ENCODE results near the gene ATP6V1B1.

ATP6V1B1 gene

DNA sequence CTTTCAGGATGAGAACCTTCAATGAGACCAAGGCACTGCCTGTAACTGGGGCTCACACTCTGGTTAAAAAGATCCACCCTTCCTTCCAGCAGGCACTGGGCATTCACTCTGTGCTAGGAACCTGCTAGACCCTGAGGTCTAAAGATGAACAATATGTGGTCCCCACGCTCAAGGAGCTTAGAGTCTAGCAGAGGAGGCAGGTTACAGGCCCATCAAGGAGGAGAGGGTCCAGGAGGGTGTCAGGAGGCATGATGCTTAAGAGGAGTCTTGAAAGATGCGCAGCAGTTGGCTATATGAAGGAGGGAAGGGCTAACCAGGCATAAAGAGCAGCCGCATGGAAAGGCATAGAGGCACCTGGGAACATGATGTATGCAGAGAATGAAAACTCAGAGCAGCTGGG is 47.3 kb downstream of the ATP6V1B1 start:
- no peak overlapping the region for H3K27ac ChIP-seq
- no peak overlapping the region for H3K4me3 ChIP-seq

GRCh38 chr2:70983506-70984227 is 48.0 kb downstream of the ATP6V1B1 start:
- no peak overlapping the region for H3K4me3 ChIP-seq
- H3K27ac ChIP-seq = no peak overlapping the region

DNA sequence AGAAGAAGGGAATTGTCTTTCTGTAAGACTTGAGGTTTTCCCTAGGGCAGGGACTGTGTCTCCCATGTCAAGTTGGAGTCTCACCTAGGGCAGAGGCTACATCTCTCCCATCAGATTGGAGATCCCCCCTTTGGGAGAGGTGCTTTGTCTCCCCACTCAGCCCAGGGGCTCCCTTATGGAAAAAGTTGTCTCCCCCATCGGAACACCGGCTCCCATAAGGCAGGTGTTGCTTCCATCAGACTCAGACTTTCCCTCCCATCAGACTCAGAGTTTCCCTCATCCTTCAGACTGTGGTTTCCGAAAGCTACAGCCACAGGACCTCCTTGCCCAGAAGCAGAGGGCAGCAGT is 48.5 kb downstream of the ATP6V1B1 start:
- H3K4me3 ChIP-seq = no peak overlapping the region
- H3K27ac ChIP-seq = no peak overlapping the region

DNA sequence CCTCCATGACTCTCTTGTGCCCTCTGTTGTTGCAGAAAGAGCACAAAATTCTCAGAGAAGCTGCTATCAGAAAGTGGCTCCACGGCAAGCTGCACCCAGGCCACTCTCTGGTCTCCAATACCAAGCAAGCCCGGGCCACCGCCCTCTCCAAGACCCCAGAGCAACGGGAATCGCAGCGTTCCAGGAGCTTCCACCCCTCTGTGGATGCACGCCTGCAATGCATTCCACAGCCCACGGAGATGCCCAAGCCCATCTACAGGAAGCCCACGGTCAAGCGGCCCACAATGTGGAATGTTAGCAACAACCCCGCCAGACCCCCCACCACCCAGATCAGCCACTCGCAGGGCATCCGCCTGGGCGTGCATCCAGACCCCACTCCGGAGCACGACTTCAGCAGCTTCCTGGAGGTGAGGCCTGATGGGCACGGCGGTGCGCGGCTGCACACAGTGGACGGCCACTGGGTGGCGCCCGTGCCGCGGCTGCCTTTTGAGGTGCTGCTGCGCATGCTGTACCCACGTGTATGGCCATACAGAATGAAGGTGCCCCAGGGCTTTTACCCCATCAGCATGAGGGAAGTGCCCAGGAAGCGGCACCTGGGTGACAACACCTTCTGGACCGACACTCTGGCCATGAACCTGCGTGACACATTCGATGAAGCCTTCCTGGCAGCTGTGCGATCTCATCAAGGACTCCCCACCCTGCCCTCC is 49.0 kb downstream of the ATP6V1B1 start:
- H3K27ac ChIP-seq = no peak overlapping the region
- no peak overlapping the region for H3K4me3 ChIP-seq

- no peak overlapping the region for H3K4me3 ChIP-seq
- H3K27ac ChIP-seq = no peak overlapping the region
Observed at GRCh38 chr2:70985283-70985688, 49.6 kb downstream of the ATP6V1B1 start.

DNA sequence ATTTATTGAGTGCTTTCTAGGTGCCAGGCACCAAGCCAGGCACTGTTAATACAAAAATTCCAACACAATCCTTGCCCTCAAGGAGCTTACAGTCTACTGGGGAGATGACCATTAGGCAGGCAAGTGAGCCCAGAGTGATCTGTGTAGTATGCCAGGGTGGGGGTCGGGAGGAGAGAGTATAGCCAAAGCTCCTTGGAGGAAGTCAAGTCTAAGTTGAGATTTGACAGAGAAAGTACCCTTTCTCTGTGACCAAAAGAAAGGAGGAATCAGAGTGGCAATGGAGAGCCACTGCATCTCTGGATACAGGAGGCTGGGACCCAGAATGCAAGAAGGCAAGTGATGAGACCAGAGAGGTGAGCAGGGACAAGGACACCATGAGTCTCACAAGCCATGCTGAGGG is 50.3 kb downstream of the ATP6V1B1 start:
- H3K27ac ChIP-seq = no peak overlapping the region
- H3K4me3 ChIP-seq = no peak overlapping the region

DNA sequence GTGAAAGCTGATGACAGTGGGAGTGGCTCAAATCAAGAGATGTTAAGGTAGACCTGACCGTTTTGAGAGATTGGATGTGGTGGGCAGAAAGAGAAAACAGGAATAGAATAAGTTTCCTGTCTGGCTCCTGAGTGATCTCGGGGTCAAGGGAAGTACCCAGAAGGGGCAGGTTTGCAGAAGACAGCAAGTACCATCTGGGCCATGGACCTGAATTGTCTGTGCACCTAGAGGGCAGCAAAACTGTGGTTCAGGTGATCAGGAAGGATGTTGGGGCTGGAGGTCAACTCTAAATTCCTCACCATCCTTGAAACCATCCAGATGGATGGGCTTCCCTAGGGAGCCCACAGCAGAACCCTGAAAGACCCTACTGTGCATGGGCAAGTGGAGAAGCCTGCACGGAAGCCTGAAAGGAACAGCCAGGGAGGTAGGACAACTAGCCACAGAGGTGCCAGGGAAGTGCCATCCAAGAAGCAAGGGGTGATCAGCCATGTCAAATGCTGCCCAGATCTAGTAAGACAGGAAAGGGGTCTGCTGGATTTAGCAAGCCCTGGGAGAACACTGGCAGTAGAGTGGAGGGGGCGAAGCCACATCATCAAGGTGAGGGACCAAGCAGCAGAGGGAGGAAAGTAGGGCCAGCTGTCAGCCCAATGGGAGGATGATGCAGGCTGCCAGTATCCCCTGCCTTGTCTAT is 50.9 kb downstream of the ATP6V1B1 start:
- Histone ChIP-seq H3K27ac (no peak overlapping the region), H3K4me3 (no peak overlapping the region)

DNA sequence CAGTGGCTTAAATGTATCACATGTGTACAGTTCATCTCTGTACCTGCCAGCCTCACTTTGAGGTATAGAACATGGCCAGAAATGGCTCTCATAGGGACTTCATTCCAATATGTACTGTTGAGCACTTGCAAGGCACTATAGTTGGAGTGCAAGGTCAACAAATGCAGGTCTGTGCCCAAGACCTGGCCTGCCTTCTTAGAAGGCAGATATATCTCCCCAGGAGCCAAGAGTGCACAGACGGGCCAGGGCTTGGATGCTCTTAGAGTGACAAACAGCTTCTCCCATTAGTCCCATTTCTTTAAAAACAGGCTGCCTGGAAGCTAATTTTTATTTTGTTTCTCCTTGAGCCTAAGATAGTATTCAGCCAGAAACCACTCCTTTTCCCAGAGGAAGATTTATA is 51.7 kb downstream of the ATP6V1B1 start:
- Histone ChIP-seq H3K27ac (no peak overlapping the region), H3K4me3 (no peak overlapping the region)

DNA sequence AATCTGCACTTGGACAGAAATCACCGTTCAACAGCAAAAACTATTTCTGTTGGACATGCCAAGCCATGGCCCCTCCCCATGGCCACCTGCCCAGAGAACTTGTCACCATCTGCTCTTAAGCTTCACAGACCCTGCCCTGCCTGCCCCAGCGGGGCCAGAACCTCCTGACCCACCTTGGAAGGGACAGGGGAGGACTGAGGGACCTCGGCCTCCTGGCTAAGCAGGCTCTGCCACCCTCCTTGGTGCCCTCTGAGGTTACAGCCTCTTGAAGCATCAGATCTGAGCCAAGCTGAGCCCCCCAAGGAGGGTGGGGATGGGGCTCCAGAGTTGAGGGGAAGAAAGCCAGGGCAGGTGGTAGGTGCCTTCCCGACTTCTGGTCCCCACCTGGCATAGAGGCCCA is 52.5 kb downstream of the ATP6V1B1 start:
- Histone ChIP-seq H3K27ac (peak overlapping the region in 2 of 21 experiments; percentile 15 to 38), H3K4me3 (no peak overlapping the region)

GRCh38 chr2:70988726-70989648 is 53.3 kb downstream of the ATP6V1B1 start:
- no peak overlapping the region for H3K27ac ChIP-seq

DNA sequence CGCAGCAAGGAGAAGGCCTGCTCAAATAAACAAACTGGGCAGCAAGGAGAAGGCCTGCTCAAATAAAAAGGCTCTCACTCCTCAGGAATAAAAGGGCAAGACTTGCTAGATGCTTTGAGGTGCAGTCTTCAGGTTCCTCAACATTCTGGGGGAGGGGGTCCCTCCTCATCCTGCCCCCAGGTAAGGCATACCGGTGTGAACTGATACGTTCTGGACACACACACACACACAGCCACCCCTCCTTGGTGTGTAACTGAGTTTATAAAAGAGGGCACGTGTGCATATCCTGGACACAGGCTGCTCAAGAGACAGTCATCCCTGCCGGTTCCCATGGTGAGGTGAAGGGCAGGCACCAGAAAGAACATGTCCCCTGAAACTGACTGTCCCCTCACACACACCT is 54.5 kb downstream of the ATP6V1B1 start:
- Histone ChIP-seq H3K4me3 (no peak overlapping the region), H3K27ac (no peak overlapping the region)

More at GRCh38 chr2:70988726-70989648, 53.3 kb downstream of the ATP6V1B1 start:
- no peak overlapping the region for H3K4me3 ChIP-seq

DNA sequence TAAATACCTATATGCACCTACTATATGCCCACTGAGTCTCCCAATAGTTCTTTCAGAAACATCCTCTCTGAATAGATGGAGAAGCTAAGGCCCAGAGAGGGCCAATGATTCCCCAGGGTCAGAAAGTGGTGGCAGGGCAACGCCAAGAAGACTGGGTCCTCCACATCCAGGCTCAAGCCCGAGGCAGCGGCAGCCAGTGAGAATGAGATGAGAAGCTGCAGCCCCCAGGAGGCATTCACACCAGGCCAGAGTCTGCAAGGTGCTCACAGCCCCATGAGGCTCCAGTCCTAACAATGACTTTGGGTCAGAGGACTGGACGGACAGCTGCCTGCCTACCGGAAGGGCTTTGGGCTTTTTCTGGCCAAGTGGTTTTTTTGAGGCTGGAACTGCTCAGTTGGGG is 55.4 kb downstream of the ATP6V1B1 start:
- no peak overlapping the region for H3K4me3 ChIP-seq

DNA sequence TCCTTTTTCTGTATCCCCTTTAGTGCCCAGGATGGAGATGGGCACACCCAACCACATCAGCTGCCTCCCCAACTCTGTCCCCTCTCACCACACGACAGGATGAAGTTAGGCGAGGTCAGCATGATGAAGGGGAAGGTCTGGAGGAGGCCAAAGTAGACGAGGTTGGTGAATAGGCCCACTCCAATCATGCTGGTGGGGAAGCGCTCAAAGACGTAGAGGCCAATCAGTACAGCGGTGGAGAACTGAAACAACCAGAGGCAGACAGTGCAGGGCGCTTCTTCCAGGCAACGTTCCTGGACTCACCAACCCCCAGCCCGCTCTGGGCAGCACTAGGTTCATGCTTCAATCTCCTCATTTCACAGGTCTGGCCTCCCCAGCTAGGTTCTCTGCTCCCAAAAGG is 56.0 kb downstream of the ATP6V1B1 start:
- no peak overlapping the region for H3K4me3 ChIP-seq
- no peak overlapping the region for H3K27ac ChIP-seq

More for the DNA sequence above, 55.4 kb downstream of the ATP6V1B1 start:
- no peak overlapping the region for H3K27ac ChIP-seq

DNA sequence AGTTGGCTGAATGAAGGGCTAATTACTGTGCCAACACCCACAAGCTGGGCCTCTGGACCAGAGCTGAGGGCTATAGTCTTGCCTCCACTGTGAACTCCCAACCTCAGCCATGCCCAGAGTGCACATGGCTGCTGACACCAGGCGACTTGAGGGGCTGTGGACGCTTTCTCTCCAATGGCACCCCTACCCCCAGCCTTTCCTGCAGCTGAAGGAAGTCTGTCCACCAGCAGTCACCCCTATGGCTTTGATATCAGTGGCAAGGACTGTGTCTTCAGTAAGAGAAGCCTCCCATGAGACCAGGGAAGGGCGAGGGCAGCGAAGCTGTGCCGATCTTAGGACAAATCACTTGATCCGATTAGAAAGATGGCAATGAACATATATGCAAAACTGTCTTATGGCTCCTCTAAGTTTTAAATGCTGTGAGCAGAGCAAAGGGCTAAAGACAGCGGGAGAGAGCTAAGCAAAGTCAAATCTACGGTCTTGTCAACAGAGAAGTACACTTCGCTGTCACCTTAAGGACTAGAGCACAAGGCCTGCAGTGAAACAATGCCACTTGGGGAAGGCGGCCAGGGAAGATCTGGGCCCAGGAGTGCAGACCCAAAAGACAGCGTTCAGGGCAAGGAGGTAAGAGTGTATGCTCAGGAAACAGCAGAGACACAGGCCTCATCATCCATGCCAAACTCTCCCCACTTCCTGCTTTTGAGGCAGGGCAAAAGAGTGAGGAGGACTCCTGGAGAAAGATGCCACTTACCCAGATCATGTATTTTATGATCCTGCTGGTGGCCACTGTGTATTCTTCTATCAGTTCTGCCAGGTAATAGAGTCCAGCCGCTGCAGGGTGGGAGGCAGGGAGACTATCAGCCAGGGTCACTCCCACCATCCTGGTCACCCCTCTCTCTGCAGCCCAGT is 57.5 kb downstream of the ATP6V1B1 start:
- Histone ChIP-seq H3K27ac (peak overlapping the region in 10 of 21 experiments; percentile 84 to 96 (median 94)), H3K4me3 (peak overlapping the region; percentile 66 to 99 (median 95))

GRCh38 chr2:70994009-70994698 is 58.5 kb downstream of the ATP6V1B1 start:
- Histone ChIP-seq H3K4me3 (peak overlapping the region; percentile 66 to 99 (median 95)), H3K27ac (peak overlapping the region; percentile 71 to 96 (median 92))

DNA sequence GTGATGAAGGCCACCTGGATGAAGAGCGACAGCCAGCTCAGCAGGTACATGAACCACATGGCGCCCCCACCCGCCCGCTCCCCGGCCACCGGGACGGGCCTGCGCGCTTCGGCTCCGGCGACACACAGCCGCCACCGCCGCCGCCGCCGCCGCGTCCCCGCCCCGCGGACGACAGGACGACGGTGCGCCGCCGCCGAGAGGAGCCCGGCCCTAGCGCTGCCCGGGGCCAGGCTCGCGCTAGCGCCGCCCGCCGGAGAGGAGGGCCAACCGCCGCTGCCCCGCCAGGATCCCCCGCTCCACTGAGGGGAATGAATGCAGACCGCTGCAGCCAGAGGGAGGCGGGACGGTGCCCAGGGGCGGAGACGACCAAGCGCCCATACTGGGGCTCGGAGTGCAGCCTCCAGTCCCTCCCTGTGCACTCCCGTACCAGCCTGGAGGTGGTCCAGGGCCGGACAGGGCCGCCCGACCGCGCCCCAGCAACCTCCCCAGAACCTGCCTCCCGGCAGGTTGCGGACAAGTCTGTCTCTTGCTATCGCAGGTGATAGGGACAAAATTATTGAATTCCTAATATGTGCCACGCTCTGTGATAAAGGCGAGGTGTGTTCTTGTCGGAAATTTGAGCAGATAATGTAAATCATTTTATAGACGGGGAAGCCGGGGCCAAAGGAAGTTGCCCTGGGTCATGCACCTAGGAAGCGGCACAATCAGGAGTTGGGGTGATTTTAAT is 59.2 kb downstream of the ATP6V1B1 start, which contains the start of gene TEX261:
Gene TEX261 (minus strand): TSS at position 175 of the 727 bp plus-strand sequence. CDS start 116 bp downstream, at position 59.
- Histone ChIP-seq H3K27ac (peak within 1 kb of the TSS; percentile 71 to 96 (median 92)), H3K4me3 (peak within 1 kb of the TSS; percentile 66 to 99 (median 95))

DNA sequence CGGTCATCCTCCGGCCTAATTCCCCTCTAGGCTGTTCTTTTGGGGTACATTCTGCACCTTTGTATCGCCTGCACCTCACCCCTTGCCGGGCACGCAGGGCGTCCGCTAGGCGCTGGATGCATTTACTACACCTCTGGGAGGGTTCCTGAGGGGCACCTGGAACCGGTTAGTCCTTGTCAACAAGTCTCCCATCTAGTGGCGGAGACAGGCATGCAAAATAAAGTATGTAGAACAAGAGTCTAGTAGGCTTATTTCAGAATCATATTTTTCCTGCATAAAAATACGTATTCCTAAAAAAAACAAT is 59.7 kb downstream of the ATP6V1B1 start:
- Histone ChIP-seq H3K27ac (peak overlapping the region in 13 of 21 experiments; percentile 25 to 96 (median 84)), H3K4me3 (peak overlapping the region; percentile 66 to 99 (median 95))
